Ovary (tissue), 9 donors: ENCODE data around the gene BIN1. TPM values are rescaled to one million over a fixed set of nuclear protein-coding genes. Genes with fewer than 3 reads are reported as not detected.

Experiments
- DNase-seq, 5 donors: peaks; one replicate each; pipeline ENCODE4 v3.0.0-alpha.2; 2019 to 2020
- H3K27ac ChIP-seq, 2 donors: fragments of 200-600 bp; one replicate each; pipeline versions ENCODE4 v1.5.1 to v1.8.0; 2019 to 2022
- H3K27me3 ChIP-seq: fragments of 200-600 bp; one replicate; pipeline ENCODE4 v1.8.0; 2022
- H3K36me3 ChIP-seq: fragments of 200-600 bp; sonication (generic); one replicate; pipeline ENCODE4 v1.5.1; 2019
- H3K4me1 ChIP-seq: one replicate; pipeline ENCODE4 v1.8.1; 2013; ENCODE audit warnings: mild to moderate bottlenecking, moderate library complexity; ENCODE audit not compliant: insufficient read depth
- H3K4me3 ChIP-seq: fragments of 200-600 bp; sonication (generic); one replicate; pipeline ENCODE4 v1.5.1; 2017
- H3K9me3 ChIP-seq, 2 donors: fragments of 200-600 bp in 1 of 2; sonication (generic) in 1 of 2; one replicate each; pipeline versions ENCODE4 v1.5.1 to v1.8.1; 2013 to 2019; ENCODE audit warnings: mild to moderate bottlenecking in 1 of 2, moderate library complexity in 1 of 2
- CTCF ChIP-seq, 3 donors: fragments of 450-650 bp in 2 of 3; fragments of 200-600 bp in 1 of 3; IDR thresholded peaks; one replicate each; pipeline versions ENCODE4 v1.5.1 to v1.8.0; 2016 to 2022; ENCODE audit warnings: antibody characterized with exemption in 3 of 3, mild to moderate bottlenecking in 1 of 3
- EP300 ChIP-seq: sonication (generic); formaldehyde crosslinking; IDR thresholded peaks from one replicate; pipeline ENCODE4 v1.6.1; 2017; ENCODE audit warnings: antibody characterized with exemption
- POLR2A ChIP-seq: fragments of 450-650 bp; IDR thresholded peaks from one replicate; pipeline ENCODE4 v1.6.1; 2017; ENCODE audit warnings: antibody characterized with exemption, mild to moderate bottlenecking, moderate library complexity
- WGBS, 3 donors: extraction: QIAGEN DNeasy Blood & Tissue Kit in 1 of 3; methylation state at CpG; one replicate each; pipeline versions ENCODE4 v1.1.5 to v1.1.7; 2013 to 2017; 5-methylcytosine and 5-hydroxymethylcytosine counted together
- intact Hi-C, 4 donors: fragments of 100-400 bp; cut with DNase I; formaldehyde crosslinking; loops; one replicate each; pipeline versions ENCODE4 v1.11.0 to v1.15.1; 2022 to 2023
- polyA plus RNA-seq, 2 donors: library from polyadenylated mRNA; stranded (reverse); fragments of 200-250 nt in 1 of 2; fragments of 350-450 nt in 1 of 2; fragmentation: Illumina TruSeq in 1 of 2; extraction: RNeasy Lipid Tissue Mini Kit (QIAGEN cat#74804) in 1 of 2; gene quantifications; one replicate each; pipeline ENCODE4 v1.2.3, GENCODE V29; 2013 to 2014
- total RNA-seq, 7 donors: library from RNA; depleted of rRNA in 2 of 7; stranded (reverse); fragments of >200 nt in 2 of 7; fragmentation: NEBNext Ultra II Directional in 3 of 7; extraction: Animal tissue kit (Norgen Biotek cat#: 25700) in 3 of 7; gene quantifications; one replicate each; pipeline versions ENCODE4 v1.1.0 to v1.2.4, GENCODE V29; 2016 to 2023
- donor health status: DM: no; HTN: no; CAD: no; lungs with moderate emphysema.
- donor health status: DM: no; HTN: no; CAD: no.
- donor health status: Bipolar disorder and iron deficiency.
- donor health status: DM: yes; HTN: yes; CAD: no.
- donor health status: DM: no; HTN: no; CAD: no.
- donor health status: DM: yes; HTN: yes; CAD: no.

BIN1 gene
- total and polyA plus RNA-seq, 9 donors, result 16.7 to 77.3 (median 54.0) TPM

GRCh38 chr2:127145280-127145895 lies 38.4 kb upstream of the BIN1 start:
- WGBS, 3 donors, result 43 to 83% (median 64%) methylated on average over 1 of the region's 1 CpG
- no peaks in the 10 kb centered on the region for H3K36me3 ChIP-seq
- intact Hi-C loops, result no loop called here
- no peak overlapping the region for H3K27ac ChIP-seq
- H3K9me3 ChIP-seq, result no peaks in the 10 kb centered on the region
- DNase-seq, result no peak
- no peaks in the 10 kb centered on the region for H3K4me1 ChIP-seq
- H3K4me3 ChIP-seq, result no peak overlapping the region
- no peak for TF ChIP-seq EP300
- H3K27me3 ChIP-seq, result no peaks in the 10 kb centered on the region

GRCh38 chr2:127143841-127144782 lies 37.2 kb upstream of the BIN1 start:
- peak in 1 of 5 donors; percentile 28 for DNase-seq
- H3K4me1 ChIP-seq, result no peaks in the 10 kb centered on the region
- TF ChIP-seq EP300 (no peak), CTCF (IDR thresholded peaks at IDR 0.05) (no peak), POLR2A (no peak)
- H3K9me3 ChIP-seq, result no peaks in the 10 kb centered on the region
- peak overlapping the region in 1 of 2 donors; percentile 46 for H3K27ac ChIP-seq
- no peaks in the 10 kb centered on the region for H3K36me3 ChIP-seq
- intact Hi-C loops, result no loop called here
- H3K27me3 ChIP-seq, result no peaks in the 10 kb centered on the region
- H3K4me3 ChIP-seq, result no peak overlapping the region
- whole genome bisulfite sequencing, 3 donors, result 32 to 46% (median 36%) methylated on average over 11 of the region's 11 CpGs

GRCh38 chr2:127142663-127143630 lies 36.0 kb upstream of the BIN1 start:
- no peaks in the 10 kb centered on the region for H3K4me1 ChIP-seq
- H3K4me3 ChIP-seq, result no peak overlapping the region
- H3K27ac ChIP-seq, result peak overlapping the region in 1 of 2 donors; percentile 46
- WGBS, 3 donors, result 80 to 87% (median 85%) methylated on average over 4 of the region's 4 CpGs
- TF ChIP-seq POLR2A (no peak), CTCF (IDR thresholded peaks at IDR 0.05) (no peak), EP300 (no peak)
- peak in 1 of 5 donors; percentile 8 for DNase-seq
- H3K36me3 ChIP-seq, result no peaks in the 10 kb centered on the region
- H3K9me3 ChIP-seq, result no peaks in the 10 kb centered on the region
- H3K27me3 ChIP-seq, result no peaks in the 10 kb centered on the region
- intact Hi-C loops, result no loop called here

- no peak overlapping the region for H3K4me3 ChIP-seq
- no peak for DNase-seq
- H3K27me3 ChIP-seq, result no peaks in the 10 kb centered on the region
- H3K9me3 ChIP-seq, result no peaks in the 10 kb centered on the region
- WGBS, 3 donors, result 79 to 87% (median 83%) methylated on average over 13 of the region's 13 CpGs
- intact Hi-C loops, result no loop called here
- TF ChIP-seq CTCF (IDR thresholded peaks at IDR 0.05) (no peak), POLR2A (no peak), EP300 (no peak)
- H3K4me1 ChIP-seq, result no peaks in the 10 kb centered on the region
- H3K36me3 ChIP-seq, result no peaks in the 10 kb centered on the region
- no peak overlapping the region for H3K27ac ChIP-seq
These were observed 33.6 kb upstream of the BIN1 start for GRCh38 chr2:127140538-127140937.
